Midbrain (tissue), 1 donor: Measurements from ENCODE around the gene LRRC4B.
"Not testable (repeated sequence)": the region's sequence is repeated elsewhere in the genome, so short reads cannot be mapped to it uniquely, and the experiment has no call there.

Experiments
- DNase-seq: peaks from one replicate; lab custom pipeline; 2025; lab: John Stamatoyannopoulos, UW

Gene LRRC4B

GRCh38 chr19:50553134-50553703 is 15.0 kb downstream of the LRRC4B start:
- no peak for DNase-seq

DNA sequence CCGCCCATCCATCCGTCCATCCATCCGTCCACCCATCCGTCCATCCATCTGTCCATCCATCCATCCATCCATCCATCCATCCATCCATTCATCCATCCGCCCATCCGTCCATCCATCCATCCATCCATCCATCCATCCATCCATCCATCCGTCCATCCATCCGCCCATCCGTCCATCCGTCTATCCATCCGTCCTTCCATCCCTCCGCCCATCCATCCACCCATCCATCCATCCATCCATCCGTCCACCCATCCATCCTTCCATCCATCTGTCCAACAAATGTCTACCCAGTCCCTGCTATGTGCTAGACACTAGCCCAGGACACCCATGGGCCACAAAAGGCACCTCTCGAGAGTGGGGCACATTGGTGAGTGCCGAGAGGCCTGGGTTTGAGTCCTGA is 15.7 kb downstream of the LRRC4B start:
- no peak for DNase-seq

GRCh38 chr19:50551715-50552187 is 16.5 kb downstream of the LRRC4B start:
- DNase-seq, result peak; percentile 84

- DNase-seq, result no peak
These were observed 17.1 kb downstream of the LRRC4B start for GRCh38 chr19:50551034-50551714.

- no peak for DNase-seq
These were observed 17.7 kb downstream of the LRRC4B start for GRCh38 chr19:50550594-50550966.

DNA sequence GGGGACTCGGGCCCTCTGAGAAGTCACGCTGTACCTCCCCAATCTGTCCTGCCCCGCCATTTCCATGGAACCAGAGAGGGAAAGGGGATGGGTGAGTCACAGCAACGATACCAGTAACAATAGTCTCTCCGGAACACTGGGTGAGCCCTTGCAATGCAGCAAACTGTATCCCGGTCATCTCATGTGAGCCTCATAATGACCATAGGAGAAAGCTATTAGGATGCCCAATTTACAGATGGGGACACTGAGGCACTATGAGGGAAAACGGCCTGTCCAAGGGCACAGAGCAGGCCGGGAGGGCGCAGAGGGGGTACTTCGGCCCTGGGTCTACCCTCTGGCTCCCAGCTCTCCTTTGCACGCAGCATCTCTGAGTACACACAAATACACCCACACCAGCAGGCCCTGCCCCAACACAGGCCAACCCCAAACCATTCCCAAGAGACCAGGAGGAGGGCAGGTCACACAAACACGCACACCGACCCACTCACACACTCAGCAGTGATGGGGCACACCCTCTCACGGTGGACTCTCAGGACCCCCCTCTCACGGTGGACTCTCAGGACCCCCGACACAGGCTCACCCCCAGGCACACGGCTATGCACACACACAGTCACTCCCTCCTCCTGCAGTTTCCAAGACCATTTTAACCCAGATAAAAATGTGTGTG is 18.2 kb downstream of the LRRC4B start:
- DNase-seq, result no peak

DNA sequence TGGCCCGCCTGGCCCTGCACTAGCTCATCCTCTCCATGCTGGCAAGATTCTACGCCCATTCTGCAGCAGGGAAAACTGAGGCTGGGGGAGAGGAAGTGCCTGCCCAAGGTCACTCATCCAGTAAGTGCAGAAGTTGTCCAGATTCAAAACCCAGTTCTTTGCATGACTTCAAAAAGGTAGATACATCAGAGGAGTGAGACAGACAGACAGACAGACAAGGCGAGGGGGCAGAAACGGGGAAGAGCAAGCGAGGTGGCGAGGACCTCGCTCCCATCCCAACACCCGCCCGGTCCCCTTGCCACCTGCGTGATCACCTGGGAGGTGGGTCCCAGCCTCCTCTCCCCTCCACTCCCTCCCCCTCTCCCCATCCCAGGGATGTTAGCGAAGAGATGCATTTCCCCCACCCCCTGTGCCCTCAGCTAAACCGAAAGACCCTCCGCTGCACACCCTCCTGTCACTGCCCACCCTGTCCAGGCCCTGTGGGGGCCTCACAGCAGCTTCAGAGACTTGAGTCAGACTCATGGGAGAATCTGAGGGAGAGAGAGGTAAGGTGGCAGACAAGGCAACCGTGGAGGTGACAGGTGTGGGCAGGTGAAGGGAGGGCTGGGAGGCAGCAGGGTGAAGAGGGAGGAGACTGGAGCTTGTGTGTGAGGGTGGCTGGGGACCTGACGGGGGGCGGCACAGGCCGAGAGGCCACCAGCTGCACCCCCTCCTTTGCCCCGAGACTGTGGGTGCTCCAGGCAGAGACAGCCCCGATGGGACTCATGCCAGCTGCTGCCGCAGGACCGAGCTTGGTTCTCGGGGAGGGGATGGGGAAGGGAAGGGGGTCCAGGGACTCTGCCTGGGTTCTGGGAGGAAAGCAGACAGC is 18.9 kb downstream of the LRRC4B start:
- no peak for DNase-seq

GRCh38 chr19:50548191-50549058 is 19.8 kb downstream of the LRRC4B start:
- peak; percentile 68 for DNase-seq

GRCh38 chr19:50547385-50548190 is 20.6 kb downstream of the LRRC4B start:
- DNase-seq, result peak; percentile 43

GRCh38 chr19:50546527-50547221 is 21.6 kb downstream of the LRRC4B start:
- no peak for DNase-seq

DNA sequence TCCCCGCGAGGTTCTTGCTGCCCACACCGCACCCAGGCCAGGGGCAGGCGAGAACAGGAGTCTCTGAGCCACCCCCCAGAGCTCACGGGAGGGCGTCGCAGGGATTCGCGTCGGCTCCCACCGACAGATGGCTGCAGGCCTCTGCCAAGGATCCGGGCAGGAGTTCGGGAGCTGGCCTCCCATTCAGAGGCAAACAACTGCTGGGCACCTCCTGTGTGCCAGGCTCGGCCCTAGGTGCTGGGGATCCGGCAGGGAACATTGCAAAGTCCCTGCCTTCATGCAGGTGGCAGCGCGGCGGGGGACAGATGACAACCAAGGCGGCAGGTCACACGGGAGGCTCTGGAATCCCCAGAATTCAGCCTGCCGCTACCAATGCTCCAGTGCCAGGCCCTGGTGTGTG is 25.3 kb downstream of the LRRC4B start:
- DNase-seq, result no peak

- DNase-seq, result peak; percentile 91
These were observed 30.4 kb downstream of the LRRC4B start for GRCh38 chr19:50537769-50538230.

- no peak for DNase-seq
These were observed 30.9 kb downstream of the LRRC4B start for GRCh38 chr19:50537306-50537685.

DNA sequence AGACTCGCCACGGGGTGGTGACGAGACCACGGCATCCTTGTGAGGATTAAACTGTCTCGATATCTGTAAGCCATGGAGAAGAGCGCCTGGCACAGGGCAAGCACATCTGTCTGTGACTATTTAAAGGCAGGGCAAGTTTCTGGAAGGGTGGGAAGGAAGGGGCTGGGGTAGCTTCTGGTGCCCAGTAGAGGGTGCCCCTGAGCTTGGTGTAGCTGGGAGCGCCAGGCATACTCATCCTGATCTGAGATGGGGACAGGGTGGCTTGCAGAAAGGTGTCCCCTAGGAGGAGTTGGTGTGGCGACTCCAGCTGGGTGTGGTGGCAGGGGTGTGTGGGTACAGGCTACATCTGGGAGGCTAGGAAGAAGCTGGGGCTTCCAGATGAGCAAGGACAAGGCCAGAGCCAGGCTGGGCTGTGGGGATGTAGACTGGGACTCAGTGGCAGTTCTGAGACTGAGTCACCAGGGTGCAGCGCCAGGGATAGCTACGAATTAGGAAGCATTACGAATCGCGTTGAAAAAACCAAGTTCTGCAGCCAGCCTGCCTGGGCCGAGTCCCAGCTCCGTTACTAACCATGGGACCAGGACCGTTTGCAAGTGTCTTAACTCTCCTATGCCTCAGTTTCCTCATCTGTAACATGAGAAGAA is 31.5 kb downstream of the LRRC4B start:
- DNase-seq, result no peak

GRCh38 chr19:50535672-50536187 is 32.5 kb downstream of the LRRC4B start:
- no peak for DNase-seq

- DNase-seq, result no peak
These were observed 33.8 kb downstream of the LRRC4B start for GRCh38 chr19:50534478-50534877.

DNA sequence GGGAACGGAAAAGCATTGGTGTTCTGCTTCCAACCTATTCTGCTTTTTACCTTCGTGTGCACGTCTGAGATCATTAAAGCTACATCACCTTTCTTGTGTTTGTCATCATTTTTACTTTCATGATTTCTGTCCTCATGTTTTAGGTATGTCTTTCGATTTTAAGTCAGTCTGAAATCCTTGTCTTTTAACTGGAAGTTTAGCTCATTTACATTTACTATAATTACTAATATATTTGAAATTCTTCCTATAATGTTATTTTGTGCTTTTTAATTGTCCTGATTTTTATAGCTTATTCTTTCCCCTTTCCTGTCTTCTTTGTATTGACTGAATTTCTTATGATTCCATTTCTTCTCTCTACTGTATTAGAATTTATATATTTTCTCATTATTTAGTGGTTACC is 35.3 kb downstream of the LRRC4B start:
- DNase-seq, result no peak

GRCh38 chr19:50531171-50531612 is 37.0 kb downstream of the LRRC4B start:
- no peak for DNase-seq

DNA sequence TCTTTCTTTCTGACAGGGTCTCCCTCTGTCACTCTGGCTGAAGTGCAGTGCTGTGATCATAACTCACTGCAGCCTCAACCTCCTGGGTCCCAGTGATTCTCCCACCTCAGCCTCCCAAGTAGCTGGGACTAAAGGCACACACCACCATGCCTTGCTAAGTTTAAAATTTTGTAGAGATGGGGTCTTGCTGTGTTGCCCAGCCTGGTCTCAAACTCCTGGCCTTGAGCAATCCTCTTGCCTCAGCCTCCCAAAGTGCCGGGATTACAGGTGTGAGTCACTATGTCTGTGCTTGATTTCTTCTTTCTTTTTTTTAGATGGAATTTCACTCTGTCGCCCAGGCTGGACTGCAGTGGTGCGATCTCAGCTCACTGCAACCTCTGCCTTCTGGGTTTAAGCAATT is 40.2 kb downstream of the LRRC4B start:
- DNase-seq, result not testable (repeated sequence)
